Trophoblast cell (in vitro differentiated cells and primary cell): ENCODE measurements around the gene PADI1. TPM values are rescaled to one million over a fixed set of nuclear protein-coding genes. Genes with fewer than 3 reads are reported as not detected.

ENCODE experiments used
- DNase-seq, 2 donors: peaks; one replicate each; pipeline ENCODE4 v3.0.0-alpha.2; 2016
- H2AFZ ChIP-seq: 2 replicates; pipeline ENCODE4 v1.6.1; 2013; ENCODE audit warnings: low read length, moderate library complexity, mild to moderate bottlenecking; ENCODE audit not compliant: insufficient read depth, poor library complexity
- H2AK5ac ChIP-seq: 2 replicates; pipeline ENCODE4 v1.6.1; 2013; ENCODE audit warnings: mild to moderate bottlenecking, low read length
- H2BK120ac ChIP-seq: 2 replicates; pipeline ENCODE4 v1.6.1; 2013; ENCODE audit warnings: low read length, mild to moderate bottlenecking, moderate library complexity; ENCODE audit not compliant: insufficient read depth, poor library complexity
- H2BK12ac ChIP-seq: 2 replicates; pipeline ENCODE4 v1.6.1; 2013; ENCODE audit warnings: mild to moderate bottlenecking, low read length, moderate library complexity
- H2BK5ac ChIP-seq: 2 replicates; pipeline ENCODE4 v1.6.1; 2013; ENCODE audit warnings: low read length, low read depth, moderate library complexity, mild to moderate bottlenecking; ENCODE audit not compliant: poor library complexity
- H3K14ac ChIP-seq: 2 replicates; pipeline ENCODE4 v1.6.1; 2013; ENCODE audit warnings: mild to moderate bottlenecking, low read length
- H3K18ac ChIP-seq: 2 replicates; pipeline ENCODE4 v1.6.1; 2013; ENCODE audit warnings: mild to moderate bottlenecking, low read length
- H3K23ac ChIP-seq: 2 replicates; pipeline ENCODE4 v1.6.1; 2013; ENCODE audit warnings: low read length
- H3K27ac ChIP-seq: 2 replicates; pipeline ENCODE4 v1.5.1; 2013; ENCODE audit warnings: low read depth, mild to moderate bottlenecking, inconsistent platforms, low read length, moderate library complexity
- H3K27me3 ChIP-seq: 2 replicates; pipeline ENCODE4 v1.6.1; 2013; ENCODE audit warnings: inconsistent platforms, mild to moderate bottlenecking, low read length, moderate library complexity; ENCODE audit not compliant: insufficient read depth
- H3K36me3 ChIP-seq, 2 experiments: 1 replicate in 1 of 2; 2 replicates in 1 of 2; pipeline ENCODE4 v1.6.1; 2013; ENCODE audit warnings: low read length in 2 of 2, mild to moderate bottlenecking in 2 of 2, moderate library complexity in 1 of 2; ENCODE audit not compliant: insufficient read depth in 2 of 2, control insufficient read depth in 1 of 2
- H3K4ac ChIP-seq: 2 replicates; pipeline ENCODE4 v1.6.1; 2013; ENCODE audit warnings: low read depth, mild to moderate bottlenecking, low read length, moderate library complexity
- H3K4me1 ChIP-seq, 2 experiments: 1 replicate in 1 of 2; 2 replicates in 1 of 2; pipeline ENCODE4 v1.6.1; 2013; ENCODE audit warnings: low read length in 2 of 2, mild to moderate bottlenecking in 2 of 2, moderate library complexity in 1 of 2; ENCODE audit not compliant: insufficient read depth in 2 of 2, control insufficient read depth in 1 of 2
- H3K4me2 ChIP-seq: 2 replicates; pipeline ENCODE4 v1.6.1; 2013; ENCODE audit warnings: inconsistent platforms, mild to moderate bottlenecking, low read length, moderate library complexity
- H3K4me3 ChIP-seq: 2 replicates; pipeline ENCODE4 v1.5.1; 2013; ENCODE audit warnings: mild to moderate bottlenecking, low read depth, low read length, inconsistent platforms
- H3K79me1 ChIP-seq: one replicate; pipeline ENCODE4 v1.6.1; 2013; ENCODE audit warnings: low read length
- H3K79me2 ChIP-seq: 2 replicates; pipeline ENCODE4 v1.6.1; 2013; ENCODE audit warnings: low read length, mild to moderate bottlenecking; ENCODE audit not compliant: control insufficient read depth, insufficient read depth, poor library complexity
- H3K9ac ChIP-seq: 2 replicates; pipeline ENCODE4 v1.6.1; 2013; ENCODE audit warnings: mild to moderate bottlenecking, low read length
- H3K9me3 ChIP-seq: 2 replicates; pipeline ENCODE4 v1.6.1; 2013; ENCODE audit warnings: low read depth, mild to moderate bottlenecking, control low read depth, inconsistent platforms, low read length; ENCODE audit not compliant: insufficient read depth
- H4K12ac ChIP-seq: 2 replicates; pipeline ENCODE4 v1.6.1; 2013; ENCODE audit warnings: low read depth, mild to moderate bottlenecking, low read length, moderate library complexity
- H4K8ac ChIP-seq: 2 replicates; pipeline ENCODE4 v1.6.1; 2013; ENCODE audit warnings: low read depth, mild to moderate bottlenecking, low read length, moderate library complexity
- H4K91ac ChIP-seq: one replicate; pipeline ENCODE4 v1.6.1; 2013; ENCODE audit warnings: low read depth, mild to moderate bottlenecking, low read length, moderate library complexity
- WGBS: extraction: QIAGEN DNeasy Blood & Tissue Kit; methylation state at CpG from one replicate; pipeline ENCODE4 v1.1.7; 2013; ENCODE audit warnings: missing lambda C conversion rate; ENCODE audit not compliant: insufficient read length, insufficient coverage; ENCODE audit errors: extremely low coverage; 5-methylcytosine and 5-hydroxymethylcytosine counted together
- polyA plus RNA-seq: library from polyadenylated mRNA; stranded (reverse); fragments of 200-250 nt; gene quantifications from 2 replicates; pipeline ENCODE4 v1.2.3, GENCODE V29; 2013

The PADI1 gene
- polyA plus RNA-seq: 0.44 and 0.59 TPM in 2 replicates

- no peak within 1 kb of the TSS for H4K8ac ChIP-seq
- no peak within 1 kb of the TSS for H2AFZ ChIP-seq
- H3K79me2 ChIP-seq: no peaks in the 10 kb centered on the region
- H2BK120ac ChIP-seq: no peak within 1 kb of the TSS
- peaks cover 6% of the 10 kb centered on the region for H3K79me1 ChIP-seq
- no peak within 1 kb of the TSS for H3K9ac ChIP-seq
- H2BK12ac ChIP-seq: peak within 1 kb of the TSS; percentile 28
- H2AK5ac ChIP-seq: no peak within 1 kb of the TSS
- no peak within 1 kb of the TSS for H3K4me2 ChIP-seq
- DNase-seq: peak; percentile 42 to 52
- no peak within 1 kb of the TSS for H3K4ac ChIP-seq
- H2BK5ac ChIP-seq: no peak within 1 kb of the TSS
- no peaks in the 10 kb centered on the region for H3K36me3 ChIP-seq
- no CpG with 5 or more reads among the region's 9 CpGs for WGBS
- H3K4me1 ChIP-seq: peaks cover 20 to 23% of the 10 kb centered on the region in 2 experiments
- H3K18ac ChIP-seq: no peak within 1 kb of the TSS
- no peak within 1 kb of the TSS for H3K4me3 ChIP-seq
- no peaks in the 10 kb centered on the region for H3K9me3 ChIP-seq
- peak within 1 kb of the TSS; percentile 4 for H4K91ac ChIP-seq
- H3K23ac ChIP-seq: no peak within 1 kb of the TSS
- no peaks in the 10 kb centered on the region for H3K27me3 ChIP-seq
- H3K27ac ChIP-seq: no peak within 1 kb of the TSS
- no peak within 1 kb of the TSS for H4K12ac ChIP-seq
- H3K14ac ChIP-seq: no peak within 1 kb of the TSS
These were observed at the start of gene PADI1 for GRCh38 chr1:17204546-17205440. Gene PADI1, plus strand, starts transcription at chr1:17205128. Its CDS starts 90 bp downstream, at chr1:17205218.

GRCh38 chr1:17155257-17155920, 49.5 kb upstream of the PADI1 start:
- Histone ChIP-seq H3K4me1 (no peaks in the 10 kb centered on the region), H2BK5ac (no peak overlapping the region), H3K27ac (peak overlapping the region; percentile 80), H2BK120ac (peak overlapping the region; percentile 18), H4K12ac (no peak overlapping the region), H3K4me2 (no peak overlapping the region), H2BK12ac (no peak overlapping the region), H3K9ac (no peak overlapping the region), H4K8ac (no peak overlapping the region), H3K14ac (no peak overlapping the region), H3K4ac (no peak overlapping the region), H2AFZ (no peak overlapping the region), H3K9me3 (peaks cover 14% of the 10 kb centered on the region), H2AK5ac (no peak overlapping the region), H3K79me2 (no peaks in the 10 kb centered on the region), H3K23ac (no peak overlapping the region), H3K36me3 (no peaks in the 10 kb centered on the region), H4K91ac (peak overlapping the region; percentile 45), H3K79me1 (no peaks in the 10 kb centered on the region), H3K18ac (no peak overlapping the region), H3K27me3 (no peaks in the 10 kb centered on the region), H3K4me3 (no peak overlapping the region)
- WGBS: no CpG with 5 or more reads among the region's 2 CpGs
- peak; percentile 90 to 94 for DNase-seq

GRCh38 chr1:17156108-17156507, 48.8 kb upstream of the PADI1 start:
- no peak overlapping the region for H3K23ac ChIP-seq
- H3K9me3 ChIP-seq: peaks cover 12% of the 10 kb centered on the region
- WGBS: no CpG with 5 or more reads among the region's 3 CpGs

GRCh38 chr1:17158961-17159360, 46.0 kb upstream of the PADI1 start:
- H2BK5ac ChIP-seq: no peak overlapping the region
- H4K8ac ChIP-seq: no peak overlapping the region
- no peak overlapping the region for H2AFZ ChIP-seq
- no peak overlapping the region for H3K4me3 ChIP-seq
- H2BK120ac ChIP-seq: no peak overlapping the region
- no CpG with 5 or more reads among the region's 2 CpGs for WGBS
- peaks cover 0 to 11% of the 10 kb centered on the region in 2 experiments for H3K4me1 ChIP-seq
- no peak overlapping the region for H3K4me2 ChIP-seq
- no peaks in the 10 kb centered on the region for H3K79me1 ChIP-seq
- no peak for DNase-seq
- no peak overlapping the region for H3K4ac ChIP-seq
- no peak overlapping the region for H3K23ac ChIP-seq
- no peak overlapping the region for H4K91ac ChIP-seq
- no peak overlapping the region for H3K9ac ChIP-seq
- no peak overlapping the region for H3K14ac ChIP-seq
- H3K27me3 ChIP-seq: no peaks in the 10 kb centered on the region
- peak overlapping the region; percentile 19 for H2BK12ac ChIP-seq
- no peaks in the 10 kb centered on the region for H3K79me2 ChIP-seq
- H3K9me3 ChIP-seq: peaks cover 5% of the 10 kb centered on the region
- H2AK5ac ChIP-seq: no peak overlapping the region
- no peak overlapping the region for H3K27ac ChIP-seq
- H3K36me3 ChIP-seq: no peaks in the 10 kb centered on the region
- no peak overlapping the region for H4K12ac ChIP-seq
- H3K18ac ChIP-seq: no peak overlapping the region

More at GRCh38 chr1:17156108-17156507, 48.8 kb upstream of the PADI1 start:
- Histone ChIP-seq H3K27me3 (no peaks in the 10 kb centered on the region), H3K27ac (peak overlapping the region; percentile 83), H3K79me2 (no peaks in the 10 kb centered on the region), H2AFZ (no peak overlapping the region), H2BK12ac (no peak overlapping the region), H3K4me2 (no peak overlapping the region), H3K14ac (no peak overlapping the region), H4K91ac (no peak overlapping the region), H2BK5ac (no peak overlapping the region), H3K9ac (no peak overlapping the region), H3K36me3 (no peaks in the 10 kb centered on the region), H3K18ac (no peak overlapping the region), H2AK5ac (no peak overlapping the region), H2BK120ac (no peak overlapping the region), H4K12ac (no peak overlapping the region), H4K8ac (no peak overlapping the region), H3K4me3 (no peak overlapping the region), H3K4ac (no peak overlapping the region), H3K4me1 (no peaks in the 10 kb centered on the region), H3K79me1 (no peaks in the 10 kb centered on the region)
- DNase-seq: peak in 1 of 2 donors; percentile 62
